ENCODE results near the gene ST6GALNAC4. TPM values are rescaled to one million over a fixed set of nuclear protein-coding genes. Genes with fewer than 3 reads are reported as not detected.

Gene ST6GALNAC4
- total RNA-seq, 1 experiment from 2014 or later: 28.3 TPM

DNA sequence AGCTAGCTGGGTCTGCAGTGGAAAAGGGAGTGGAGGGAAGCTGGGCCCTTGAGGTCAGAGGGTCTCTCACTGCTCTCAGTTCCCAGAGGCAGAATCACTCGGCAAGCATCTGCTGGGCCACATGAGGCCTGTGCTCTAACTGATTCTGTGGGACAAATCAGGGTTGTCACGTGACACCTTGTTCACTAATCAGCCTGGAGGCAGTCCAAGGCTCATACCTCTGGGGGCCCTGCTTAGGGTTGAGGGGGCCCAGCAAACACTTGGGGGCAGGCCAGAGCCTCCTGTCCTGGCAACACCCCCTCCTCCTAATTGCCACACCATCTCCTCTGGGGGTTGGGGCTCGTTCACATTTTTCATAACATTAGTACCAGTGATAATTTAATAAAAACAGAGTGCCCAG lies 29.9 kb upstream of the ST6GALNAC4 start:
- no peaks in the 10 kb centered on the region for H3K9me2 ChIP-seq (ENCODE audit: insufficient read depth)
- no peak for DNase-seq
- BruUV-seq (replicated peaks): no TSS peak
- H2AFZ ChIP-seq: no peak overlapping the region
- peaks cover 22% of the 10 kb centered on the region for H3K79me2 ChIP-seq (ENCODE audit: low read depth)
- POLR2A ChIA-PET (ENCODE audit: unreplicated experiment): no interaction called here
- TF ChIP-seq EZH2 (IDR thresholded peaks at IDR 0.05; ENCODE audit: low read depth): no peak
- TF ChIP-seq, protein P1, sequence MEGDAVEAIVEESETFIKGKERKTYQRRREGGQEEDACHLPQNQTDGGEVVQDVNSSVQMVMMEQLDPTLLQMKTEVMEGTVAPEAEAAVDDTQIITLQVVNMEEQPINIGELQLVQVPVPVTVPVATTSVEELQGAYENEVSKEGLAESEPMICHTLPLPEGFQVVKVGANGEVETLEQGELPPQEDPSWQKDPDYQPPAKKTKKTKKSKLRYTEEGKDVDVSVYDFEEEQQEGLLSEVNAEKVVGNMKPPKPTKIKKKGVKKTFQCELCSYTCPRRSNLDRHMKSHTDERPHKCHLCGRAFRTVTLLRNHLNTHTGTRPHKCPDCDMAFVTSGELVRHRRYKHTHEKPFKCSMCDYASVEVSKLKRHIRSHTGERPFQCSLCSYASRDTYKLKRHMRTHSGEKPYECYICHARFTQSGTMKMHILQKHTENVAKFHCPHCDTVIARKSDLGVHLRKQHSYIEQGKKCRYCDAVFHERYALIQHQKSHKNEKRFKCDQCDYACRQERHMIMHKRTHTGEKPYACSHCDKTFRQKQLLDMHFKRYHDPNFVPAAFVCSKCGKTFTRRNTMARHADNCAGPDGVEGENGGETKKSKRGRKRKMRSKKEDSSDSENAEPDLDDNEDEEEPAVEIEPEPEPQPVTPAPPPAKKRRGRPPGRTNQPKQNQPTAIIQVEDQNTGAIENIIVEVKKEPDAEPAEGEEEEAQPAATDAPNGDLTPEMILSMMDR (conservative IDR thresholded peaks at IDR 0.05): no peak
- CTCF ChIA-PET: interaction anchor here (0.6 to 0.8 kb wide), 3 partner anchors 21 to 153 kb away, joined by 3 to 5 read pairs (median 3); no protein-coding TSS in a partner anchor
- no peaks in the 10 kb centered on the region for H3K27me3 ChIP-seq (ENCODE audit: insufficient read depth, low read depth)
- H4K20me1 ChIP-seq (ENCODE audit: insufficient read depth): peaks cover 44% of the 10 kb centered on the region
- H3K27ac ChIP-seq: no peak overlapping the region
- H3F3A ChIP-seq (ENCODE audit: insufficient read depth, low read depth): peaks cover 41% of the 10 kb centered on the region; the same call in 1 of the 2 replicates
- peaks cover 28% of the 10 kb centered on the region; the same call in 1 of the 2 replicates for H3K36me3 ChIP-seq (ENCODE audit: low read depth)
- no peak overlapping the region for H3K4me2 ChIP-seq
- no peak overlapping the region for H3K4me3 ChIP-seq
- no peaks in the 10 kb centered on the region for H3K9me3 ChIP-seq (ENCODE audit: insufficient read depth, low read depth)
- intact Hi-C loops (cut with micrococcal nuclease; ENCODE audit: unreplicated experiment): no loop called here
- no peaks in the 10 kb centered on the region for H3K4me1 ChIP-seq (replicated peaks; ENCODE audit: insufficient read depth)

DNA sequence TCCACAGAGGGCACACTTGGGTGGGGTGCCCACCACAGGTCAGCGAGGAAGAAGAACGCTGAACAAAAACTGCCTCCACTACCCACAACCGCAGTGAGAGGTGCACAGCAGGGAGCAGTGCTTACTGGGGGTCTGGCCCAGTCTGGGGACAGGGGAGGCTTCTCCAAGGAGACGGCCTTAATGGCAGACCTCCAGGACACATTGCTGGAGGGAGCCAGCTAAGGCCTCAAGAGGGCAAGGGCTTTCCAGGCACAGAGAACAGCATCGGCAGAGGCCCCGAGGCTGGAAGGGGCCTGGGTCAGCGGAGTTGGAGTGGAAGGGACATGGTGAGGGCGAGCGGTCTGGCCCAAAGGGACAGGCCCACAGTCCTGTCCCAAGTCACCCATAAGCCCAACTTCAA lies 29.1 kb upstream of the ST6GALNAC4 start:
- TF ChIP-seq, protein P1 (conservative IDR thresholded peaks at IDR 0.05): no peak
- TF ChIP-seq EZH2 (IDR thresholded peaks at IDR 0.05; ENCODE audit: low read depth): no peak
- H3K27ac ChIP-seq: no peak overlapping the region
- CTCF ChIA-PET: interaction anchor here (0.6 to 0.8 kb wide), 2 partner anchors 90 to 154 kb away, joined by 3 to 5 read pairs; no protein-coding TSS in a partner anchor

DNA sequence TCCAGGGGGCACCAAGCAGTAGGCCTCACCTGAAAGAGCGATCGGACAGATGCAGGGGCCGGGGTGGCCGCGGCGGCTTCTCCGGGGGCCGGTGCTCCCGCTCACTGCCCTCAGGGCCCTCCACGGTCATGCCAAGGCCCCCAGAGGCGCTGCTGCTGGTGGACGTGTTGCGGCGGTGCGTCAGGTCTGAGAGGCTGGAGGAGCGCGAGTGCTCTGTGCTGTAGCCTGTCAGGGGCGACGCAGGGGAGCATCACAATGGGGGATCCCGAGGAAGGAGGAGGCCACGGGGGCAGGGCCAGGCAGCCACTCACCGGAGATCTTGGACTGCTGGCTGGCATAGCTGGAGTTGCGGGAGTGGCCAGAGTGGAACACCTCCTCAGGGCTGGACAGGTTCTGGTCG lies 28.5 kb upstream of the ST6GALNAC4 start:
- no peak overlapping the region for H3K27ac ChIP-seq
- H3K4me2 ChIP-seq: no peak overlapping the region
- TF ChIP-seq, protein P1 (conservative IDR thresholded peaks at IDR 0.05): no peak
- TF ChIP-seq EZH2 (IDR thresholded peaks at IDR 0.05; ENCODE audit: low read depth): no peak
- peaks cover 33% of the 10 kb centered on the region for H4K20me1 ChIP-seq (ENCODE audit: insufficient read depth)
- peaks cover 31% of the 10 kb centered on the region; the same call in 1 of the 2 replicates for H3K36me3 ChIP-seq (ENCODE audit: low read depth)
- H3K4me1 ChIP-seq (replicated peaks; ENCODE audit: insufficient read depth): no peaks in the 10 kb centered on the region
- no TSS peak for BruUV-seq (replicated peaks)
- H2AFZ ChIP-seq: no peak overlapping the region
- no peaks in the 10 kb centered on the region for H3K9me3 ChIP-seq (ENCODE audit: insufficient read depth, low read depth)
- intact Hi-C loops (cut with micrococcal nuclease; ENCODE audit: unreplicated experiment): no loop called here
- H3K27me3 ChIP-seq (ENCODE audit: insufficient read depth, low read depth): no peaks in the 10 kb centered on the region
- no peak overlapping the region for H3K4me3 ChIP-seq
- H3K9me2 ChIP-seq (ENCODE audit: insufficient read depth): no peaks in the 10 kb centered on the region
- peaks cover 49% of the 10 kb centered on the region; the same call in 1 of the 2 replicates for H3F3A ChIP-seq (ENCODE audit: insufficient read depth, low read depth)
- DNase-seq: no peak
- CTCF ChIA-PET: no interaction called here
- POLR2A ChIA-PET (ENCODE audit: unreplicated experiment): no interaction called here
- H3K79me2 ChIP-seq (ENCODE audit: low read depth): peaks cover 10% of the 10 kb centered on the region

More for the DNA sequence above, 29.1 kb upstream of the ST6GALNAC4 start:
- peaks cover 48% of the 10 kb centered on the region; the same call in 1 of the 2 replicates for H3F3A ChIP-seq (ENCODE audit: insufficient read depth, low read depth)
- DNase-seq: no peak
- peaks cover 31% of the 10 kb centered on the region; the same call in 1 of the 2 replicates for H3K36me3 ChIP-seq (ENCODE audit: low read depth)
- intact Hi-C loops (cut with micrococcal nuclease; ENCODE audit: unreplicated experiment): no loop called here
- no peaks in the 10 kb centered on the region for H3K4me1 ChIP-seq (replicated peaks; ENCODE audit: insufficient read depth)
- H3K4me2 ChIP-seq: no peak overlapping the region
- no peaks in the 10 kb centered on the region for H3K9me2 ChIP-seq (ENCODE audit: insufficient read depth)
- POLR2A ChIA-PET (ENCODE audit: unreplicated experiment): no interaction called here
- H3K9me3 ChIP-seq (ENCODE audit: insufficient read depth, low read depth): no peaks in the 10 kb centered on the region
- no TSS peak for BruUV-seq (replicated peaks)
- no peaks in the 10 kb centered on the region for H3K27me3 ChIP-seq (ENCODE audit: insufficient read depth, low read depth)
- no peak overlapping the region for H3K4me3 ChIP-seq
- H2AFZ ChIP-seq: no peak overlapping the region
- H3K79me2 ChIP-seq (ENCODE audit: low read depth): peaks cover 16% of the 10 kb centered on the region
- H4K20me1 ChIP-seq (ENCODE audit: insufficient read depth): peaks cover 39% of the 10 kb centered on the region

All from PC-9 (cell line).